Muscle of leg (tissue), 11 donors: ENCODE data around the gene CREBBP. TPM values are rescaled to one million over a fixed set of nuclear protein-coding genes. Genes with fewer than 3 reads are reported as not detected.

ENCODE experiments used
- DNase-seq: peaks from one replicate; pipeline ENCODE4 v3.0.0; 2013
- H3K27ac ChIP-seq: one replicate; pipeline ENCODE4 v1.5.1; 2013; ENCODE audit warnings: mild to moderate bottlenecking, low read length, control low read depth
- H3K27me3 ChIP-seq: one replicate; pipeline ENCODE4 v1.6.1; 2013; ENCODE audit warnings: low read length; ENCODE audit not compliant: control insufficient read depth, insufficient read depth
- H3K36me3 ChIP-seq: one replicate; pipeline ENCODE4 v1.6.1; 2013; ENCODE audit warnings: low read length; ENCODE audit not compliant: control insufficient read depth, insufficient read depth
- H3K4me1 ChIP-seq: one replicate; pipeline ENCODE4 v1.6.1; 2013; ENCODE audit warnings: low read length; ENCODE audit not compliant: control insufficient read depth, insufficient read depth
- H3K4me3 ChIP-seq: one replicate; pipeline ENCODE4 v1.5.1; 2013; ENCODE audit warnings: low read length, control low read depth
- H3K9me3 ChIP-seq: replicated peaks from 2 replicates; pipeline ENCODE4 v1.6.1; 2013; ENCODE audit warnings: low read depth, low read length; ENCODE audit not compliant: control insufficient read depth
- WGBS: methylation state at CpG from one replicate; pipeline ENCODE4 v1.1.5; 2013; ENCODE audit warnings: missing lambda C conversion rate; ENCODE audit not compliant: insufficient coverage; 5-methylcytosine and 5-hydroxymethylcytosine counted together
- polyA plus RNA-seq, 8 donors: library from polyadenylated mRNA; unstranded; fragments of 120-200 nt; gene quantifications; one replicate each; pipeline versions ENCODE4 v1.2.1 to v1.2.3, GENCODE V29; 2013; ENCODE audit warnings: inconsistent platforms in 1 of 8, low replicate concordance in 1 of 8; ENCODE audit not compliant: insufficient read length in 8 of 8, insufficient read depth in 1 of 8
- total RNA-seq: library from RNA; stranded (reverse); fragments of 120-200 nt; gene quantifications from one replicate; pipeline ENCODE4 v1.2.4, GENCODE V29; 2013

Gene CREBBP
- total and polyA plus RNA-seq, 9 donors = 26.4 to 54.2 (median 44.8) TPM

DNA sequence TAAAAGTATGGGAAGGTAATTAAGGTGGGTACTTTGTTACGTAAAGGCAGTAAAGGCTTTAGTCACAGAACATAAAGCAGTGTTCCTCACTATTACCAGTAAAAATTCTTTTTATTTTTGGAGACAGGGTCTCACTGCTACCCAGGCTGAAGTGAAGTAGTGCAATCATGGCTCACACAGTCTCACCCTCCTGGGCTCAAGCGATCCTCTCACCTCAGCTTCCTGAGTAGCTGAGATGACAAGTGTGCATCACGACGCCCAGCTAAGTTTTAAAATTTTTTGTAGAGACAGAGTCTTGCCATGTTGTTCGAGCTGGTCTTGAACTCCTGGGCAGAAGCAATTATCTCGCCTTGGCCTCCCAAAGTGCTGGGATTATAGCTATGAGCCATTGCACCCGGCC is 80.5 kb downstream of the CREBBP start:
- no peak for DNase-seq
- H3K27ac ChIP-seq = no peak overlapping the region
- H3K36me3 ChIP-seq = peaks cover 13% of the 10 kb centered on the region
- no peaks in the 10 kb centered on the region for H3K9me3 ChIP-seq
- WGBS = 85% methylated on average over 2 of the region's 7 CpGs
- H3K27me3 ChIP-seq = no peaks in the 10 kb centered on the region
- H3K4me1 ChIP-seq = peaks cover 4% of the 10 kb centered on the region
- H3K4me3 ChIP-seq = no peak overlapping the region

GRCh38 chr16:3799354-3799753 is 81.2 kb downstream of the CREBBP start:
- no peak for DNase-seq
- H3K4me3 ChIP-seq = no peak overlapping the region
- H3K4me1 ChIP-seq = peaks cover 1% of the 10 kb centered on the region
- no peak overlapping the region for H3K27ac ChIP-seq
- H3K36me3 ChIP-seq = peaks cover 11% of the 10 kb centered on the region
- no peaks in the 10 kb centered on the region for H3K9me3 ChIP-seq
- no CpG with 5 or more reads among the region's 1 CpG for WGBS
- no peaks in the 10 kb centered on the region for H3K27me3 ChIP-seq

DNA sequence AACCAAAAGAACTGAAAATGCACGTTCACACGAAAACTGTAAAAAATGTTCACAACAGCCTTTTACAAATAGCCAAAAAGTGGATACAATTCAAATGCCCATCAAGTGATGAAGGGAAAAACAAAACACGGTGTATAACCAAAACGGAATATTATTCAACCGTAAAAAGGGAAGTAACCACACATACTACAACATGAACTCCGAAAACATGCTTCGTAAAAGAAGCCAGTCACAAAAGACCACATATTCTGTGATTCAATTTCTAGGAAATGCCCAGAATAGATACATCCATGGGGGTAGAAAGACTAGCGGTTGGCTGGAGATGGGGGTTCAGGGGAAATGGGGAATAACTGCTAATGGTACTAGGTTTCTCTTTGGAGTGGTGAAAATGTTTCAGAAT is 81.7 kb downstream of the CREBBP start:
- Histone ChIP-seq H3K4me1 (no peaks in the 10 kb centered on the region), H3K36me3 (peaks cover 9% of the 10 kb centered on the region), H3K9me3 (no peaks in the 10 kb centered on the region), H3K27me3 (no peaks in the 10 kb centered on the region), H3K4me3 (no peak overlapping the region), H3K27ac (no peak overlapping the region)
- no peak for DNase-seq
- no CpG with 5 or more reads among the region's 8 CpGs for WGBS

GRCh38 chr16:3797904-3798811 is 82.4 kb downstream of the CREBBP start:
- no peaks in the 10 kb centered on the region for H3K9me3 ChIP-seq
- H3K27me3 ChIP-seq = no peaks in the 10 kb centered on the region
- H3K4me1 ChIP-seq = peaks cover 3% of the 10 kb centered on the region
- H3K36me3 ChIP-seq = peaks cover 9% of the 10 kb centered on the region
- WGBS = no CpG with 5 or more reads among the region's 10 CpGs
- no peak overlapping the region for H3K27ac ChIP-seq
- no peak for DNase-seq
- H3K4me3 ChIP-seq = no peak overlapping the region

GRCh38 chr16:3797473-3797872 is 83.0 kb downstream of the CREBBP start:
- peaks cover 12% of the 10 kb centered on the region for H3K36me3 ChIP-seq
- no CpG with 5 or more reads among the region's 1 CpG for WGBS
- H3K4me3 ChIP-seq = no peak overlapping the region
- H3K9me3 ChIP-seq = no peaks in the 10 kb centered on the region
- DNase-seq = no peak
- H3K27ac ChIP-seq = no peak overlapping the region
- no peaks in the 10 kb centered on the region for H3K27me3 ChIP-seq
- H3K4me1 ChIP-seq = peaks cover 6% of the 10 kb centered on the region

GRCh38 chr16:3793161-3793576 is 87.3 kb downstream of the CREBBP start:
- H3K27ac ChIP-seq = no peak overlapping the region
- H3K9me3 ChIP-seq = no peaks in the 10 kb centered on the region
- DNase-seq = peak; percentile 25
- peaks cover 6% of the 10 kb centered on the region for H3K4me1 ChIP-seq
- H3K27me3 ChIP-seq = no peaks in the 10 kb centered on the region
- no peak overlapping the region for H3K4me3 ChIP-seq
- peaks cover 33% of the 10 kb centered on the region for H3K36me3 ChIP-seq
- WGBS = 76% methylated on average over 13 of the region's 16 CpGs

DNA sequence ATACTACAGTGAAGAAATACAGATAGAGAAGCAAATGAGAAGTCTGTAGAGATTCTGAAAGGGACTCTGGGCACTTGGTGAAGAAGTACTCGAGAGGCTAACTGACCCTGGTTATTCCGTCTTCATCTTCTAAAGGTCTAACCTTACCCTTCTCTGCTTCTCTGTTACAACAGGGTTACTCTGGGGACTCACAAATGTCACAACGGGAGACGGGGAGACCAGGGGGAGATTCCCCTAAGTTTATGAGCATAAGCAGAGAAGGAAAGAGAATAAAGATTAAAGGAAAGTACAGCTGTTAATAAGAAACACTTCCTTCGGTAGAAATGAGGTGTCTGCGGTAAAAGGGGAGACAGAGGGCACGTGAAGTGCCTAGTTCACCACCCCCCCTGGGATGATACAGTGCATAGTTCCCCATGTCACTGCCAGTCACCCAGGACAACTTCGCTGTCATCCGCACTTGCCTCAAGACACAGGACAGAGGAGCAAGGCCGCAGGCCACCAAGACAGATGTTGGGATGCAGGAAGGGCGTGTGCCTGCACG is 88.0 kb downstream of the CREBBP start:
- Histone ChIP-seq H3K4me1 (peaks cover 6% of the 10 kb centered on the region), H3K9me3 (no peaks in the 10 kb centered on the region), H3K4me3 (no peak overlapping the region), H3K27ac (no peak overlapping the region), H3K27me3 (no peaks in the 10 kb centered on the region), H3K36me3 (peaks cover 33% of the 10 kb centered on the region)
- WGBS = 89% methylated on average over 6 of the region's 12 CpGs
- no peak for DNase-seq

DNA sequence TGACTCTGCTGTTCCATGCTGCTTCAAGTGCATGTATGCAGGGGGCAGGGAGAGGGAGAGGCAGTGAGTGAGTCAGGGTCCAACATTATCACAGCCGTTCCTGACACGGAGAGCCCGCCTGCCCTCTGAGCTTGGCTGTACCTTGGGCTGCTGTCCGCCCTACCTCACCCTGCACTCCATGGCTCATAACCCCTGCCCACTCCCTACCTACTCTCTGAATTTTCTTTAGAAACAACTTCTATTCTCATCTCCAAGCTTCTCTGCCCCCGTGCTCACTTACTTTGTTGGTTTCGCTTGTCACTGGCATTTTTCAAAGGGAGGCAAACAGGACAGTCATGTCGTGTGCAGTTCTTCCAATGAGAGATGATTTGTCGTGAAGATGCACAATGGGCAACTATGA is 88.8 kb downstream of the CREBBP start:
- 99% methylated on average over 6 of the region's 8 CpGs for WGBS
- no peak overlapping the region for H3K27ac ChIP-seq
- no peaks in the 10 kb centered on the region for H3K27me3 ChIP-seq
- H3K36me3 ChIP-seq = peaks cover 40% of the 10 kb centered on the region
- DNase-seq = no peak
- no peak overlapping the region for H3K4me3 ChIP-seq
- H3K4me1 ChIP-seq = peaks cover 6% of the 10 kb centered on the region
- no peaks in the 10 kb centered on the region for H3K9me3 ChIP-seq

DNA sequence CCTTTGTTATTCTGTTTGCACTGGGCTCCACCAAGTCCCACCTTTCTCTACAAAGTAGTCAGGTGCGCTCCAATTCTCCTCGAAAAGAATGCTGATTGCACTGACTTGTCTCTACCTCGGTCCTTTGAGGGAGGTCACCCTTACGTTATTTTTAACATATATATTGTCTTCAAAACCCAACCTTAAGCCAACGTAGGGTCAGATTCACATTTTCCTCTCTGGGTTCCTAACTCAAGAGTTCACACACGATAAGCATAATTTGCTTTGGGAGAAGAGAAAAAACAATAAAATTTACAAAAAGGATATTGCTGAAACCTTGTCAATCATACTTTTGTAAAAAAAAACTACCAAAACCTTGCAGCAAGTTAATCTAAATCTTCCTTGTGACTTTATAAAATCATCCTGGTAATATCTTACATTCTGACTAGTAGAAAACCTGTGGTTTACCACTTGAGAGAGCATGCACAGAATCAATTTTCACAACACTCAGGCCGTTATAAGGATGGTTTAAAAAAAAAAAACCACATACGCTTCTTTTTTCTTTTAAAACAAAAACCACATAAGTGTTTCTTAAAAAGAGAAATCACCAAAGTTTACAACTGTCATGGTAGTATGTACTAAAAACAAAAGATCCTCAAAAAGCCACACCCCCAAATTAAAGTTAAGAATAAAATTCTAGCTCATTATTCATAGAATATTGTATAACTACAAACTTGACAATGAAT is 91.0 kb downstream of the CREBBP start:
- no peaks in the 10 kb centered on the region for H3K27me3 ChIP-seq
- WGBS = 93% methylated on average over 4 of the region's 8 CpGs
- no peak for DNase-seq
- H3K4me1 ChIP-seq = peaks cover 6% of the 10 kb centered on the region
- no peak overlapping the region for H3K27ac ChIP-seq
- H3K36me3 ChIP-seq = peaks cover 54% of the 10 kb centered on the region
- H3K4me3 ChIP-seq = no peak overlapping the region
- H3K9me3 ChIP-seq = no peaks in the 10 kb centered on the region

GRCh38 chr16:3788711-3789374 is 91.7 kb downstream of the CREBBP start:
- H3K27me3 ChIP-seq = no peaks in the 10 kb centered on the region
- H3K4me3 ChIP-seq = no peak overlapping the region
- no peak for DNase-seq
- H3K27ac ChIP-seq = no peak overlapping the region
- H3K9me3 ChIP-seq = no peaks in the 10 kb centered on the region
- peaks cover 55% of the 10 kb centered on the region for H3K36me3 ChIP-seq
- peaks cover 6% of the 10 kb centered on the region for H3K4me1 ChIP-seq
- 91% methylated on average over 7 of the region's 9 CpGs for WGBS
